Measurements from ENCODE around the gene SPACA1.

SPACA1 gene

GRCh38 chr6:88107241-88107640 lies 59.6 kb downstream of the SPACA1 start:
- no peak for DNase-seq

DNA sequence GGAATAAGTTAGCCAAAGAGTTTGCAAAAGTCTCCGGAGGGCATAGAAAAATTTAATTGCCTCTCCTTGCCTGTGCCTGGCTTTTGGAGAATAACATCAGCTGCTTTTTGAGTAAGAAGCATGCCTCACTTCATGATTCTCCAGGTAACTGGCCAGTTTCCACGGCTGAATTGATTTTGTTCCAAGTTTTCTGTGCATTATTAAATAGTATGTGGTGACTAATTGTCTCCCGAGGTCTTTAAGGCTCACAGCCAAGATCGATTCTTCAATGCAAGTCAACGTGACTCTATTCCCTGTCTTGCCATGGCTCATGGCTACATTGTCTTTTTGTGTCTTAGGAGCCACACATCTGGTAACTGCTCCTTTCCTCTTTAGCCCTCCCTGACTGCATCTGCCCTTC lies 64.3 kb downstream of the SPACA1 start:
- no peak for DNase-seq

- DNase-seq: no peak
These were observed 67.2 kb downstream of the SPACA1 start for GRCh38 chr6:88114838-88115237.

DNA sequence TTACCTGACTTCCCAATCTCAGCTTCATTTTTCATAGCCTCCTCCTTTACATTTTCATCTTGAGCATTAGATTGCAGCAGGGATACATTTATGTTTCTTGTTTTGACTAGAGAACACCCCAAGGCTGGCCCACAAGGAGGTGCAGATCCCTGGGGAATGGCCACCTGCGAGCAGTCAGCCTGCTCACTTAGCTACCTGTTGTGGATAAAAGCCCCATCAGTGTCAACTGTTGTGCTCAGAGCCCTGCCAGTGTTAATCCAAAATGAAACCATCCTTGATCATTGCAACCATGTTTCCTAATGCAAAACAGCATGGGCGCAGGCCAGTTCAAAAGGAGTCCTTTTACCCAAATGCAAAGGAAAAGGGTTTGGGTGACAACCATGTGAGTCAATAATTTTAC lies 67.7 kb downstream of the SPACA1 start:
- no peak for DNase-seq

GRCh38 chr6:88116276-88116675 lies 68.6 kb downstream of the SPACA1 start:
- DNase-seq: no peak
